GM12873 (cell line): ENCODE measurements around the gene ABCG8.

Source experiments
- TF ChIP-seq, protein P1 (sequence below): IDR thresholded peaks from 2 replicates; pipeline ENCODE4 v1.5.1; 2012; ENCODE audit warnings: low read depth, mild to moderate bottlenecking, moderate library complexity, low read length, control low read depth; ENCODE audit not compliant: insufficient read depth; ENCODE audit errors: missing control alignments

Gene ABCG8

DNA sequence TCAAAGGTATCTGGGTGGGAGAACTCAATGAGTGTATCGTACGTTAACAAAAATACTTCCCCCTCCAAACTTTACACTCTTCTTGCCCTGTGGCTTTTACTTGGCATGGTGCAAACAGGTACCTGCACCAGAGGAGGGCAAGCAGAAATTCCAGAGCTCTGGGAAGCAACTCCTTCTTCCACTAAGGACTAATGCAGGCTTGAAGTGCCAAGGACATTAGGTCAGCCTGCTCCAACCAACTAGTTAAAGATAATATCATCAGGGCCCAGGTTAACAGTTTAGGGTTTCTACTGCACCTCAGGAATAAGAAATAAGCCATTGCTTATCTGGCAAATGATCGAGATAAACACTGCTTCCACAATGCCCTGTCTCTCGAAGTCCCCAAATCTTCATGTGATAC is 86.7 kb downstream of the ABCG8 start:
- TF ChIP-seq, protein P1, sequence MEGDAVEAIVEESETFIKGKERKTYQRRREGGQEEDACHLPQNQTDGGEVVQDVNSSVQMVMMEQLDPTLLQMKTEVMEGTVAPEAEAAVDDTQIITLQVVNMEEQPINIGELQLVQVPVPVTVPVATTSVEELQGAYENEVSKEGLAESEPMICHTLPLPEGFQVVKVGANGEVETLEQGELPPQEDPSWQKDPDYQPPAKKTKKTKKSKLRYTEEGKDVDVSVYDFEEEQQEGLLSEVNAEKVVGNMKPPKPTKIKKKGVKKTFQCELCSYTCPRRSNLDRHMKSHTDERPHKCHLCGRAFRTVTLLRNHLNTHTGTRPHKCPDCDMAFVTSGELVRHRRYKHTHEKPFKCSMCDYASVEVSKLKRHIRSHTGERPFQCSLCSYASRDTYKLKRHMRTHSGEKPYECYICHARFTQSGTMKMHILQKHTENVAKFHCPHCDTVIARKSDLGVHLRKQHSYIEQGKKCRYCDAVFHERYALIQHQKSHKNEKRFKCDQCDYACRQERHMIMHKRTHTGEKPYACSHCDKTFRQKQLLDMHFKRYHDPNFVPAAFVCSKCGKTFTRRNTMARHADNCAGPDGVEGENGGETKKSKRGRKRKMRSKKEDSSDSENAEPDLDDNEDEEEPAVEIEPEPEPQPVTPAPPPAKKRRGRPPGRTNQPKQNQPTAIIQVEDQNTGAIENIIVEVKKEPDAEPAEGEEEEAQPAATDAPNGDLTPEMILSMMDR = no peak

DNA sequence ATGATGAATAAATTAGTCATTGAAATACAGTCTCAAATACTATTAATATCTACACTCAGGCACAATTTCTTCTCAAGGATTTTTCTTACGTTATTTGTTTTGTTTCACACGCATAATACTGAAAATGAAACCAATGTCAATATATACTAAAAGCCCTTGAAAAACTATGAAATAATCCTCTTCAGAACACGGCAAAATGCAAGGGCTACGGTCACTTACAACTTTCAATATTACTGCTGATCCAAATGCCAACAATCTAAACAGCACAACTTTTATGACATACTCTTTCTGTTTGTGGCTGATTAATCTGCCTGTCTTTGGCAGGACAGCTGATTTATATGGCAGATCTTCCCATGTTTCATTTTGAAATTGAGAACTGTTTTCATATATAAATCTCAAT is 88.7 kb downstream of the ABCG8 start:
- TF ChIP-seq, protein P1 = no peak

DNA sequence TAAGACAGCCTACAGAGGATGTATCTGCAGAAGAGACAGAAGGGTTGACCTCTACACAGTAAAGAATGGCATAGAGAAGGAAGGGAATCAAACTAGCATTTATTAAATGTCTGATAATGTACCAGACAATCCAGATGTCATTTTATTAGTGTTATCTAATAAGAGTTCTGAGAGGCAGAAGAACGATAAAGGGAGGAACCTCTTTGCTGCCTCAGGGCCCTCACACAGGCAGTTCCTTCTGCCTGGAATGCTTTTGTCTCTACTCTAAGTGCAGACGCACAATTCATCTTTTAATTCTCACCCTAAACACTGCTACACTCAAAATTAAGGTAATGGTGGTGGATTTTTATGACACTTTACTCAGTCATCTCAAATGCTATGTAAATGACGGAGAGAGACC is 92.5 kb downstream of the ABCG8 start:
- TF ChIP-seq, protein P1 = no peak
